ENCODE results near the gene USP8. TPM values are rescaled to one million over a fixed set of nuclear protein-coding genes. Genes with fewer than 3 reads are reported as not detected.

Gene USP8
- total RNA-seq (2022; extraction: Qiagen RNA extraction): 32.1 to 43.8 TPM (median 41.8 TPM) in 5 replicates

DNA sequence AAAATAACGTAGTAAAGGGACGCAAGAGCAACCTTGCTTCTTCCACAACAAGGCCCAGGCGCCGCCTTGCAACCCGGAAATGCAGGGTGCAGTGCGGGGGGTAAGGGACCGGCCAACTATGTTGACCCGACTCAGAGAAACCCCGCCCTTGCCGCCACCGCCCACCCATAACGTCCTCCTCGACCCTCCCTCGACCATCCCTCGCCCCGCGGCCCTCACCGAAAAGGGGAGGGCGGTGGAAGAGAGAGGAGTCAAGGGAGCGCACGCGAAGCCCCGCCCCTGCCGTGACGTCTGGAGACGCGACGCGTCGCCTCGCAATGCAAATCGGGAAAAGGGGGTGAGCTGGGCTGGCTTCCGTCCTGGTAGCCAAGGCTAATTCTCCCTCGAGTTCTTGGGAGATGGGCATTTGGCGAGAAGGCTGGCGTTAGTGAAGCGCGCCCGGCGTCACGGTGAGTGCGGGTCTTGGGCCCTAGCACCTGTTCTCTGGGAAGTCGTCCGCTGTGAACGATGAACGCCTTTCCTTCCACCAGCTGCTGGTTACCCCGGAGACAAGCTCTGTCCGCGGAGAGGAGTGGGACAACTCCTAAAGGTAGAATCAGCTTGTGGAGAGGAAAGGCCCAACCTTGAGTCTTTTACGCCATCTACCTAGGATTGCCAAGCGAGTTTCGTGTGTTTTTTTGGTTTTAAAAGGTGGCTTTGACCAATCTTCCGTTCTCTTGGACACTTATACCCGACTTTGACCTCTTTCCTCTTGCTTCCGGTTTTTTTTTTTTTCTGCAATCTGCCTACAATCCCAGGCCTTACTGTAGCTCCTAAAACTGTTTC, at the start of gene USP8:
TSS of gene USP8 (plus strand) at position 340 of the 825 bp plus-strand sequence. CDS start 14,669 bp downstream, outside the sequence.

DNA sequence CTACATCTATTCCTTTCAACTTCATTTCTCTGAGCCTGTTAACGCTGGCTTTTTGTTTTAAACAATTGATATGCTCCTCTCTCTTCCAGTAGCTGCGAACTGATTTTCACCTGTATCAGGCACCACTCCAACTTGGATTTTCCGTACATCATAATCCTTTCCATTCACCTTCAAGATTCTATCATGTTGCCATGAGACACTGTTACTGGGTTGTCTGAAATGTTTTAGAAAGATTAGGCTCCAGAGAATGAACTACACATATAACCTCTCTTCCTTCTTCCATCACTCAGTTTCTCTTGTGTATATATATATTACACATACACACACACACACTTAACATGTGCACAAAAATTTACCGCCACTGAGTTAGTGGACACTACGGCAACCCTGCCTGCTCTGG, 122.4 kb downstream of the USP8 start, which contains the start of gene USP50:
TSS of gene USP50 (minus strand) at position 101 of the 400 bp plus-strand sequence. CDS start 141 bp downstream, outside the sequence.

Other genes with a start within 250 kb of the USP8 start
- 30.9 to 37.7 TPM (median 33.0 TPM) in 5 replicates for gene SLC27A2, start 242.2 kb upstream of the USP8 start, total RNA-seq (2022; extraction: Qiagen RNA extraction)
- gene HDC, start 158.7 kb upstream of the USP8 start, total RNA-seq (2022; extraction: Qiagen RNA extraction): 0.08 to 0.10 TPM (median 0.08 TPM) in 3 of 5 replicates, not detected in the others
- 26.9 to 36.8 TPM (median 32.3 TPM) in 5 replicates for gene GABPB1, start 69.2 kb upstream of the USP8 start, total RNA-seq (2022; extraction: Qiagen RNA extraction)
- 0.19 TPM in 1 of 5 replicates, not detected in the others for gene USP50, start 122.3 kb downstream of the USP8 start, total RNA-seq (2022; extraction: Qiagen RNA extraction)

Measured in A549 treated with Mapracorat at 1 μM for 4 hours (cell line).